PFSK-1 (cell line): Measurements from ENCODE around the gene ZNF497.

Experiments
- FOXP2 ChIP-seq: optimal IDR thresholded peaks from 2 replicates; pipeline ENCODE3; 2011; ENCODE audit warnings: borderline replicate concordance, control low read depth, inconsistent platforms; ENCODE audit not compliant: insufficient read depth; ENCODE audit errors: extremely low read length, extremely low read depth
- POLR2AphosphoS5 ChIP-seq: IDR thresholded peaks from 2 replicates; pipeline ENCODE4 v1.6.1; 2012; ENCODE audit warnings: low read depth, mild to moderate bottlenecking, control low read depth, low read length, moderate library complexity
- SIN3A ChIP-seq: IDR thresholded peaks from 2 replicates; pipeline ENCODE4 v1.6.1; 2012; ENCODE audit warnings: mild to moderate bottlenecking, low read length, moderate library complexity, borderline replicate concordance; ENCODE audit not compliant: insufficient read depth
- TAF1 ChIP-seq: IDR thresholded peaks from 2 replicates; pipeline ENCODE4 v1.6.1; 2012; ENCODE audit warnings: low read length, control low read depth, borderline replicate concordance; ENCODE audit not compliant: insufficient read depth
- TF ChIP-seq, protein P1 (sequence below), 2 experiments: IDR thresholded peaks; 2 replicates each; pipeline versions ENCODE4 v1.6.1 to v1.8.0; 2011 to 2012; ENCODE audit warnings: low read depth in 2 of 2, low read length in 2 of 2, control low read depth in 1 of 2, inconsistent platforms in 1 of 2, mild to moderate bottlenecking in 1 of 2, moderate library complexity in 1 of 2; ENCODE audit not compliant: insufficient read depth in 1 of 2

ZNF497 gene

DNA sequence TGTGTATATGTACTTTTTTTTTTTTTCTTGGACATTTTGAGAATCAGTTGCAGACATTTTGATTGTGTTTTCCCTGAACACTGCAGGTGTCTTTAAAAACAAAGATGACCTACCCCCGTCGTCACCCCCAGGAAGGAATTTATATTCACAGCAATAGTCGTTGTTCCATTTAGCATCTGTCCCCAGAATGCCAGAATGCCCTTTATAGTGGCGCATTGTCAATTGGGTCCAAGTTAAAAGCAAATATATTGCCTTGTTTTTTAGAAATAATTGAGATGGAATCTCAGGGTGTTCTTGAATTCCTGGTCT lies 31.1 kb upstream of the ZNF497 start:
- TF ChIP-seq POLR2AphosphoS5 (no peak; the same call in 1 of the 2 replicates), TAF1 (no peak), SIN3A (no peak), FOXP2 (no peak)
- TF ChIP-seq, protein P1, sequence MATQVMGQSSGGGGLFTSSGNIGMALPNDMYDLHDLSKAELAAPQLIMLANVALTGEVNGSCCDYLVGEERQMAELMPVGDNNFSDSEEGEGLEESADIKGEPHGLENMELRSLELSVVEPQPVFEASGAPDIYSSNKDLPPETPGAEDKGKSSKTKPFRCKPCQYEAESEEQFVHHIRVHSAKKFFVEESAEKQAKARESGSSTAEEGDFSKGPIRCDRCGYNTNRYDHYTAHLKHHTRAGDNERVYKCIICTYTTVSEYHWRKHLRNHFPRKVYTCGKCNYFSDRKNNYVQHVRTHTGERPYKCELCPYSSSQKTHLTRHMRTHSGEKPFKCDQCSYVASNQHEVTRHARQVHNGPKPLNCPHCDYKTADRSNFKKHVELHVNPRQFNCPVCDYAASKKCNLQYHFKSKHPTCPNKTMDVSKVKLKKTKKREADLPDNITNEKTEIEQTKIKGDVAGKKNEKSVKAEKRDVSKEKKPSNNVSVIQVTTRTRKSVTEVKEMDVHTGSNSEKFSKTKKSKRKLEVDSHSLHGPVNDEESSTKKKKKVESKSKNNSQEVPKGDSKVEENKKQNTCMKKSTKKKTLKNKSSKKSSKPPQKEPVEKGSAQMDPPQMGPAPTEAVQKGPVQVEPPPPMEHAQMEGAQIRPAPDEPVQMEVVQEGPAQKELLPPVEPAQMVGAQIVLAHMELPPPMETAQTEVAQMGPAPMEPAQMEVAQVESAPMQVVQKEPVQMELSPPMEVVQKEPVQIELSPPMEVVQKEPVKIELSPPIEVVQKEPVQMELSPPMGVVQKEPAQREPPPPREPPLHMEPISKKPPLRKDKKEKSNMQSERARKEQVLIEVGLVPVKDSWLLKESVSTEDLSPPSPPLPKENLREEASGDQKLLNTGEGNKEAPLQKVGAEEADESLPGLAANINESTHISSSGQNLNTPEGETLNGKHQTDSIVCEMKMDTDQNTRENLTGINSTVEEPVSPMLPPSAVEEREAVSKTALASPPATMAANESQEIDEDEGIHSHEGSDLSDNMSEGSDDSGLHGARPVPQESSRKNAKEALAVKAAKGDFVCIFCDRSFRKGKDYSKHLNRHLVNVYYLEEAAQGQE (IDR thresholded peaks at IDR 0.05; ENCODE audit: insufficient read depth in 1 of 2, low read depth in 2 of 2, low read length in 2 of 2) = no peak

DNA sequence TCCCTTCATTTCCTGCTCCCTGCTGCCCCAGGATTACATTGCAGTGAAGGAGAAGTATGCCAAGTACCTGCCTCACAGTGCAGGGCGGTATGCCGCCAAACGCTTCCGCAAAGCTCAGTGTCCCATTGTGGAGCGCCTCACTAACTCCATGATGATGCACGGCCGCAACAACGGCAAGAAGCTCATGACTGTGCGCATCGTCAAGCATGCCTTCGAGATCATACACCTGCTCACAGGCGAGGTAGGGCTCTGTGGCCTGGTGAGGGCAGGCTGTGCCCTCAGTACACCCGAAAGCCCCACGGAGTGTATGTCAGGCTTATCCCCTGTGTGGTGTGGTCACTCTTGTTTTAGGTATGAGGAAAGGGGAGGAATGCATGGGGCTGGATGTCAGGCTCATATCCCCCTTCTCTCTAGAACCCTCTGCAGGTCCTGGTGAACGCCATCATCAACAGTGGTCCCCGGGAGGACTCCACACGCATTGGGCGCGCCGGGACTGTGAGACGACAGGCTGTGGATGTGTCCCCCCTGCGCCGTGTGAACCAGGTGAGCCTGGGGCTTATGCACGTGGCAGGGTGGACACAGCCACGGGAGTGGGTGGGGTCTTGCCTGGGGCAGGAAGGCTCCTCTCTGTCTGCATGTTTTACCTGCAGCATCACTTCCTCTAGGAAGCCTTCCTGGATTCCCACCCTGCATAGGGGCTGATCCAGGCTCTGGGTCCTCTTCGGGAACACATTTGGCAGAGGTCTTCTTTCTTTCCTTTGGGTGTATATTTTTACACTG lies 30.6 kb upstream of the ZNF497 start:
- TF ChIP-seq FOXP2 = no peak
- TF ChIP-seq SIN3A = no peak
- no peak; the same call in 1 of the 2 replicates for TF ChIP-seq POLR2AphosphoS5
- TF ChIP-seq, protein P1 (IDR thresholded peaks at IDR 0.05; ENCODE audit: insufficient read depth in 1 of 2, low read depth in 2 of 2, low read length in 2 of 2) = no peak
- no peak for TF ChIP-seq TAF1

DNA sequence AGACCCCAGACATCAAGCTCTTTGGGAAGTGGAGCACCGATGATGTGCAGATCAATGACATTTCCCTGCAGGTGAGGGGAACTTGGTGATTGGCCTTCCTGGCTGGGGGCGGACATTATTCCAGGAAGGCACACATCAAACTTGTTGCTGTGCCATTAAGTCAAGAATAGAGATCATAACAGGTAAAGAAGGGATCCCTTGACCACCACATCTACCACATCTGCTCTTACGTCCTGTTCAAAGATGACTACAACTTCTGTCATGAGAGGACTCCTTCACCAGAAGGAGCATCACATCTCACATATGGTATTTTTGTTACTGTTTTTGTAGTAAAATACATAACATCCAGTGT lies 25.6 kb upstream of the ZNF497 start:
- TF ChIP-seq FOXP2 (no peak), SIN3A (no peak), TAF1 (no peak; the same call in 1 of the 2 replicates), POLR2AphosphoS5 (no peak)
- TF ChIP-seq, protein P1 (IDR thresholded peaks at IDR 0.05; ENCODE audit: insufficient read depth in 1 of 2, low read depth in 2 of 2, low read length in 2 of 2) = no peak

DNA sequence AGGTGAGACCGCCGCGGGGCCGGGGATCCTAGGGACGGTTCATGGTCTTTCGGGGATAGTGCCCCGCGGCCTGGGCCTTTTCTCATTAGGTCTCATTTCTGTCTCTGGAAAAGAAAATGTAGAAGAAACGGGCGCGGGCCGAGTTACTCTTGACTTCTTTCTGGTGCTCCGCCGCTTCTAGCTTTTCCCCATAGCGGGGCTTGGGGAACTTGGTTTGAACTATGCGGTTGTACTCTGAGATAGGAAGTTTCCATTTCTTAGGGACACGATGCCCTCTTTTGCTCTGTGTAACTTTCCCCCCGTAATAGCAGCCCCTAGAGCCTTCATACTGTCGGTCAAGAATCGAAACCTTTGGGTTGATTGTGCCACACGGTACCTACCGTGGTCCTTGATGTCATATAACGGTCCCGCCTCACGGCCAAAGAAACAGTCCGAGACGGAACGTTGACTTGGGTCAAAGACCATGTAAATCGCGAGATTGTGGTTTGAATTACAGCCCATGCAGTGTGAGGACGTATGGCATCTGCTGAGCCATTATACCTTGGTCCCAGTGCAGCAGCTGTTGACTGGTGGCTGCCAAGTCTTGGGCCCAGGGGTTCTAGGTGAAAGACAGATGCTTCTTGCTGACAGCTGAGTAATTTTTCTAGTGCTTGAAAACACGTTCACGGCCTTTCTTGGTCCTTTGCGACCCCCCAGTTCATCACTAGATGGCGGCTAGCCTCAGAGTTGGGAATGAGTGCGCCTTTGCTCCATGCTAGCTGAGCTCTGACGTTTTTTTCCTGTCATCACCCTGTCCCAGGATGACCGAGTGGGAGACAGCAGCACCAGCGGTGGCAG lies 25.0 kb upstream of the ZNF497 start:
- TF ChIP-seq FOXP2 (no peak), SIN3A (no peak), POLR2AphosphoS5 (no peak), TAF1 (no peak)
- TF ChIP-seq, protein P1 (IDR thresholded peaks at IDR 0.05; ENCODE audit: insufficient read depth in 1 of 2, low read depth in 2 of 2, low read length in 2 of 2) = no peak
